GM23338 (cell line): Measurements from ENCODE around the gene PGR. TPM values are rescaled to one million over a fixed set of nuclear protein-coding genes. Genes with fewer than 3 reads are reported as not detected.

Experiments used
- ATAC-seq: fragments of 200-7000 bp; cut with Tn5 transposase; 3 replicates; pipeline ENCODE4 v1.9.1; 2020
- DNase-seq: peaks from one replicate; pipeline ENCODE4 v3.0.0-alpha.2; 2015; ENCODE audit warnings: low spot score
- H2AFZ ChIP-seq: fragments of 200-600 bp; sonication (generic); 2 replicates; pipeline ENCODE4 v1.8.0; 2016; ENCODE audit warnings: antibody characterized with exemption, mild to moderate bottlenecking, moderate library complexity
- H3F3A ChIP-seq: fragments of 200-600 bp; sonication (generic); replicated peaks from 2 replicates; pipeline ENCODE4 v1.8.0; 2017; ENCODE audit warnings: antibody characterized with exemption, mixed run types, low read depth
- H3K27ac ChIP-seq: fragments of 200-600 bp; sonication (generic); 2 replicates; pipeline ENCODE4 v1.6.1; 2016; ENCODE audit warnings: low read depth
- H3K27me3 ChIP-seq: fragments of 200-600 bp; sonication (generic); 2 replicates; pipeline ENCODE4 v1.8.0; 2016; ENCODE audit warnings: mild to moderate bottlenecking, mixed run types, moderate library complexity; ENCODE audit not compliant: insufficient read depth
- H3K36me3 ChIP-seq: fragments of 200-600 bp; sonication (generic); 2 replicates; pipeline ENCODE4 v1.8.0; 2016; ENCODE audit warnings: mild to moderate bottlenecking; ENCODE audit not compliant: insufficient read depth
- H3K4me1 ChIP-seq: fragments of 200-600 bp; sonication (generic); 2 replicates; pipeline ENCODE4 v1.8.0; 2016; ENCODE audit warnings: mild to moderate bottlenecking, moderate library complexity; ENCODE audit not compliant: insufficient read depth
- H3K4me2 ChIP-seq: fragments of 200-600 bp; sonication (generic); 2 replicates; pipeline ENCODE4 v1.7.1; 2017; ENCODE audit warnings: mixed run types
- H3K4me3 ChIP-seq: fragments of 200-600 bp; sonication (generic); 2 replicates; pipeline ENCODE4 v1.6.1; 2016; ENCODE audit warnings: mixed run types
- H3K79me2 ChIP-seq: fragments of 200-600 bp; sonication (generic); replicated peaks from 2 replicates; pipeline ENCODE4 v1.8.0; 2017; ENCODE audit warnings: mild to moderate bottlenecking; ENCODE audit not compliant: insufficient read depth
- H3K9me2 ChIP-seq: fragments of 200-600 bp; sonication (generic); 2 replicates; pipeline ENCODE4 v1.8.0; 2017; ENCODE audit not compliant: insufficient read depth
- H4K20me1 ChIP-seq: fragments of 200-600 bp; sonication (generic); replicated peaks from 2 replicates; pipeline ENCODE4 v1.8.0; 2017; ENCODE audit warnings: mild to moderate bottlenecking; ENCODE audit not compliant: insufficient read depth
- H3K27ac Mint-ChIP-seq: 2 replicates; pipeline ENCODE4 v1.8.0; 2020; ENCODE audit warnings: inconsistent platforms, mild to moderate bottlenecking, moderate library complexity, mixed read lengths
- H3K27me3 Mint-ChIP-seq: 3 replicates; pipeline ENCODE4 v1.8.0; 2022; ENCODE audit warnings: low read depth, mild to moderate bottlenecking, moderate library complexity, mixed read lengths, inconsistent platforms; ENCODE audit not compliant: insufficient read depth, poor library complexity
- H3K36me3 Mint-ChIP-seq: 3 replicates; pipeline ENCODE4 v1.8.0; 2021; ENCODE audit warnings: low read depth, mild to moderate bottlenecking, inconsistent platforms, moderate library complexity, mixed read lengths
- H3K4me1 Mint-ChIP-seq: 3 replicates; pipeline ENCODE4 v1.8.0; 2020; ENCODE audit warnings: mild to moderate bottlenecking, inconsistent platforms, mixed read lengths
- H3K4me3 Mint-ChIP-seq: 3 replicates; pipeline ENCODE4 v1.8.0; 2021; ENCODE audit warnings: moderate library complexity, mild to moderate bottlenecking, inconsistent platforms, mixed read lengths
- H3K9me3 Mint-ChIP-seq: 3 replicates; pipeline ENCODE4 v1.8.0; 2020; ENCODE audit warnings: moderate library complexity, mild to moderate bottlenecking, inconsistent platforms, mixed read lengths
- CREB1 ChIP-seq: fragments of 250-450 bp; sonication (Bioruptor Pico); IDR thresholded peaks from 2 replicates; pipeline ENCODE4 v1.5.0; 2020; ENCODE audit warnings: low read depth, mild to moderate bottlenecking, moderate library complexity
- CTCF ChIP-seq, 2 experiments: fragments of 200-600 bp in 1 of 2; sonication (generic) in 1 of 2; conservative IDR thresholded peaks; 2 replicates each; pipeline versions ENCODE4 v1.5.1 to v1.6.1; 2016 to 2017; ENCODE audit warnings: antibody characterized with exemption in 2 of 2, low read depth in 2 of 2, mild to moderate bottlenecking in 2 of 2, moderate library complexity in 1 of 2
- ETS1 ChIP-seq: IDR thresholded peaks from 2 replicates; pipeline ENCODE4 v1.6.1; 2016; ENCODE audit warnings: antibody characterized with exemption
- EZH2 ChIP-seq: fragments of 200-600 bp; sonication (generic); IDR thresholded peaks from one replicate; pipeline ENCODE4 v1.8.0; 2017; ENCODE audit warnings: antibody characterized with exemption, mild to moderate bottlenecking, low read depth; ENCODE audit not compliant: unreplicated experiment
- EZH2phosphoT487 ChIP-seq: fragments of 200-600 bp; sonication (generic); IDR thresholded peaks from one replicate; pipeline ENCODE4 v1.8.1; 2018; ENCODE audit warnings: antibody characterized with exemption; ENCODE audit not compliant: unreplicated experiment
- JUNB ChIP-seq: IDR thresholded peaks from one replicate; pipeline ENCODE4 v1.6.1; 2016; ENCODE audit warnings: antibody characterized with exemption; ENCODE audit not compliant: unreplicated experiment
- NANOG ChIP-seq: IDR thresholded peaks from 2 replicates; pipeline ENCODE4 v1.6.1; 2016; ENCODE audit warnings: antibody characterized with exemption, borderline replicate concordance
- POLR2AphosphoS5 ChIP-seq: IDR thresholded peaks from 2 replicates; pipeline ENCODE4 v1.6.1; 2016; ENCODE audit warnings: antibody characterized with exemption, low read depth
- REST ChIP-seq: IDR thresholded peaks from one replicate; pipeline ENCODE4 v1.6.1; 2018; ENCODE audit warnings: antibody characterized with exemption; ENCODE audit not compliant: unreplicated experiment
- STAT1 ChIP-seq: IDR thresholded peaks from one replicate; pipeline ENCODE4 v1.6.1; 2016; ENCODE audit warnings: antibody characterized with exemption; ENCODE audit not compliant: unreplicated experiment
- ZNF114 ChIP-seq: fragments of 250-450 bp; sonication (Bioruptor Pico); IDR thresholded peaks from 2 replicates; pipeline ENCODE4 v1.5.0; 2020; ENCODE audit warnings: mild to moderate bottlenecking, moderate library complexity
- ZNF331 ChIP-seq: fragments of 250-450 bp; sonication (Bioruptor Pico); IDR thresholded peaks from 2 replicates; pipeline ENCODE4 v1.5.0; 2020; ENCODE audit warnings: low read depth, mild to moderate bottlenecking, moderate library complexity
- ZNF462 ChIP-seq: fragments of 250-450 bp; sonication (Bioruptor Pico); IDR thresholded peaks from 2 replicates; pipeline ENCODE4 v1.5.0; 2020; ENCODE audit warnings: mild to moderate bottlenecking, moderate library complexity
- polyA plus RNA-seq: library from polyadenylated mRNA; unstranded; fragments of >200 nt; fragmentation: Nextera tagmentation; extraction: Ambion mirVana; gene quantifications from 2 replicates; pipeline ENCODE4 v1.2.1, GENCODE V29; 2016
- total RNA-seq: library from RNA; depleted of rRNA; stranded (reverse); fragments of >200 nt; shearing (Covaris generic); gene quantifications from 2 replicates; pipeline ENCODE4 v1.2.3, GENCODE V29; 2014

PGR gene
- total and polyA plus RNA-seq, 2 experiments from 2014 or later: 0.07 to 0.11 TPM

- Mint-ChIP-seq H3K27me3 (no peaks in the 10 kb centered on the region), H3K4me1 (no peaks in the 10 kb centered on the region), H3K36me3 (peaks cover 6% of the 10 kb centered on the region; the same call in 1 of the 3 replicates), H3K4me3 (no peak overlapping the region), H3K27ac (no peak overlapping the region), H3K9me3 (peaks cover 6% of the 10 kb centered on the region; the same call in 2 of the 3 replicates)
- Histone ChIP-seq H3K27ac (no peak overlapping the region), H3F3A (no peaks in the 10 kb centered on the region), H3K4me1 (no peaks in the 10 kb centered on the region), H3K4me3 (no peak overlapping the region), H3K27me3 (no peaks in the 10 kb centered on the region), H3K79me2 (no peaks in the 10 kb centered on the region), H3K9me2 (no peaks in the 10 kb centered on the region), H3K36me3 (no peaks in the 10 kb centered on the region), H3K4me2 (no peak overlapping the region), H2AFZ (no peak overlapping the region), H4K20me1 (no peaks in the 10 kb centered on the region)
- DNase-seq: no peak
- TF ChIP-seq JUNB: no peak
- no peak for TF ChIP-seq STAT1
- TF ChIP-seq EZH2: no peak
- TF ChIP-seq CTCF (conservative IDR thresholded peaks at IDR 0.05; ENCODE audit: low read depth in 2 of 2): no peak
- TF ChIP-seq POLR2AphosphoS5: no peak
- no peak for TF ChIP-seq ZNF114 (CRISPR knock-in tag)
- TF ChIP-seq ZNF462 (CRISPR knock-in tag): no peak
- no peak for TF ChIP-seq NANOG
- no peak for TF ChIP-seq REST
- no peak for TF ChIP-seq CREB1
- no peak for TF ChIP-seq ZNF331 (CRISPR knock-in tag)
- no peak for TF ChIP-seq ETS1
- no peak for TF ChIP-seq EZH2phosphoT487
- no peak for ATAC-seq
Measured at GRCh38 chr11:101090679-101091270, 38.8 kb downstream of the PGR start.
